Measurements from ENCODE around the gene ACTRT3.
"Not testable (repeated sequence)": the region's sequence is repeated elsewhere in the genome, so short reads cannot be mapped to it uniquely, and the experiment has no call there.

DNA sequence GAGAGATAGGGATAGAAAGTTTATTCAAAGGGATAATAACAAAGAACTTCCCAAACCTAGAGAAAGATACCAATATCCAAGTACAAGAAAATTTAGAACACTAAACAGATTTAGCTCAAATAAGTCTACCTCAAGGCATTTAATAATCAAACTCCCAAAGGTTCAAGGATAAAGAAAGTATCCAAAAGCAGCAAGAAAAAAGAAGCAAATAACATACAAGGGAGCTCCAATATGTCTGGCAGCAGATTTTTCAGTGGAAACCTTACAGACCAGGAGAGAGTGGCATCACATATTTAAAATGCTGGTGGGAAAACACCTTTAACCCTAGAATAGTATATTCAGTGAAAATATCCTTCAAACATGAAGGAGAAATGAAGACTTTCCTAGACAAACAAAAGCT, 37.5 kb downstream of the ACTRT3 start:
- TF ChIP-seq, protein P1, sequence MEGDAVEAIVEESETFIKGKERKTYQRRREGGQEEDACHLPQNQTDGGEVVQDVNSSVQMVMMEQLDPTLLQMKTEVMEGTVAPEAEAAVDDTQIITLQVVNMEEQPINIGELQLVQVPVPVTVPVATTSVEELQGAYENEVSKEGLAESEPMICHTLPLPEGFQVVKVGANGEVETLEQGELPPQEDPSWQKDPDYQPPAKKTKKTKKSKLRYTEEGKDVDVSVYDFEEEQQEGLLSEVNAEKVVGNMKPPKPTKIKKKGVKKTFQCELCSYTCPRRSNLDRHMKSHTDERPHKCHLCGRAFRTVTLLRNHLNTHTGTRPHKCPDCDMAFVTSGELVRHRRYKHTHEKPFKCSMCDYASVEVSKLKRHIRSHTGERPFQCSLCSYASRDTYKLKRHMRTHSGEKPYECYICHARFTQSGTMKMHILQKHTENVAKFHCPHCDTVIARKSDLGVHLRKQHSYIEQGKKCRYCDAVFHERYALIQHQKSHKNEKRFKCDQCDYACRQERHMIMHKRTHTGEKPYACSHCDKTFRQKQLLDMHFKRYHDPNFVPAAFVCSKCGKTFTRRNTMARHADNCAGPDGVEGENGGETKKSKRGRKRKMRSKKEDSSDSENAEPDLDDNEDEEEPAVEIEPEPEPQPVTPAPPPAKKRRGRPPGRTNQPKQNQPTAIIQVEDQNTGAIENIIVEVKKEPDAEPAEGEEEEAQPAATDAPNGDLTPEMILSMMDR (conservative IDR thresholded peaks at IDR 0.05; ENCODE audit: low read depth, low read length): not testable (repeated sequence)
- not testable (repeated sequence) for TF ChIP-seq EZH2 (IDR thresholded peaks at IDR 0.05; ENCODE audit: borderline replicate concordance, low read depth, low read length, poor library complexity, severe bottlenecking)

All from A673 (cell line).